22Rv1 (cell line): ENCODE results near the gene KAZN.

ENCODE experiments used
- H3K27ac ChIP-seq: fragments of 450-650 bp; 2 replicates; pipeline ENCODE4 v1.5.1; 2017
- CTCF ChIP-seq: fragments of 450-650 bp; IDR thresholded peaks from 2 replicates; pipeline ENCODE4 v1.5.1; 2017; ENCODE audit warnings: mild to moderate bottlenecking
- ZFX ChIP-seq: fragments of 450-650 bp; IDR thresholded peaks from 2 replicates; pipeline ENCODE4 v1.6.1; 2017; ENCODE audit warnings: antibody characterized with exemption, borderline replicate concordance

KAZN gene

DNA sequence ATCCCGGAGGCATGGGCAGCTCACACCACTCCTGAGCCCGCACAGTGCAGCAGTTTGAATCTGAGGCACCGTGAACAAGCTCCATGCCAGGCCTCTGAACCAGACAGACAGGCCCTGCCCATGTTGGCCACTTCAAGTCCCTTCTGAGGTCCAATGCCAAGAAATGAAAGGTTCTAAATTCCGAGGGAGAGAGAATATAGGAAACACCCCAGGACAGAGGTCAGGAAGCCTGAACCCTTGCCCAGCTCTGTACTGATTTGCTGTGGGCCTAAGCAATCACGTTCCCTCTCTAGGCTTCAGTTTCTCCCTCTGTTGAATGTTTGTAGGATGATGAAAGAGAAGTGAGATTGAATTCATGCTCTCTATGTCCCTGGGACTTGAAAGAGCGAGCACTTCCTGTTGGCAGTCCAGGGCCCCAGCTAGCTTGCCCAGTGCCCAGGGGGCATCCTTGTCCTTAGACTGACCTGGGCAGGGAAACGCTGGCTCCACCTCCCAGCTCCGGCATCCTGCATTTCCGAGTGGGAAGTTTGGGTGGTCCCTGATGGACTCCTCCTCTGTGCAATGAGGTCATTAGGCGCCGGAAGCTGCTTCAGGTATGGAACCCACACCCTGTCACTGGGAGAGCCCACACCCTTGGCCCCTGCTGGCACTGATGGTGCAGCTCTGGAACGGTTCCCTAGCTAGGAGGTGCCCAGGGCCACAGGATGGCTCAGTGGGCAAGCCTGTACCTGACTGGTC lies 312.7 kb downstream of the KAZN start:
- H3K27ac ChIP-seq = no peak overlapping the region
- TF ChIP-seq ZFX (no peak), CTCF (no peak)

DNA sequence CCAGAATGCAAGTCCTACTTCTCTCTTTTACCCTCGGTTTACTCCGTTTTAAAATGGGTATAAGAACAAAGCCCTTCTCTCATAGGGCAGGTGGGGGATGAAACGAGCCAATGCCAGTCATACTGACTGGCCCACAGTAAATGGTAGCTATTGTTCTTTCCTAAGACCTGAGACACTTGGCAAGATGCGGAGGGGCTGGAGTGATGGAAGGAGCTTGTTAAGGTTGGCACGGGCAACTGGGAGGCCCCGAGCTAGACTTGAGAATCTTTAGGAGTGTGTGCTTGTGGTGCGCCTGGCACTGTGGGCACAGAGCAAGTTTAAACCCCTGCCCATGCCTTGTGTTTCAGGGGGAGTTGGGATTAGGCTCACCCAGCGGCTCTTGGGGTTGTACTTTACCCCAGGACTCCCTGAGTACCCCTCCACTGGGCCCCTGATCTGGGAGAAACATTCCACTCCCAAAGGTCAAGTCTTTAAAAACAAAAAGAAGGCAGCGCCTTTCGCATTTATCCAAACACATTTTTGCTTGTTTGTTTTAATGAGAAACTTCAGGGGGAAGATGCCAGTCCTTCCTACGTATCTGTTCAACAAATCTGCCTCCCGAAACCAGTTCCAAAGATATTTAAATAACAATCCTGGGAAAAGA lies 314.5 kb downstream of the KAZN start:
- TF ChIP-seq ZFX (no peak), CTCF (no peak)
- no peak overlapping the region for H3K27ac ChIP-seq

DNA sequence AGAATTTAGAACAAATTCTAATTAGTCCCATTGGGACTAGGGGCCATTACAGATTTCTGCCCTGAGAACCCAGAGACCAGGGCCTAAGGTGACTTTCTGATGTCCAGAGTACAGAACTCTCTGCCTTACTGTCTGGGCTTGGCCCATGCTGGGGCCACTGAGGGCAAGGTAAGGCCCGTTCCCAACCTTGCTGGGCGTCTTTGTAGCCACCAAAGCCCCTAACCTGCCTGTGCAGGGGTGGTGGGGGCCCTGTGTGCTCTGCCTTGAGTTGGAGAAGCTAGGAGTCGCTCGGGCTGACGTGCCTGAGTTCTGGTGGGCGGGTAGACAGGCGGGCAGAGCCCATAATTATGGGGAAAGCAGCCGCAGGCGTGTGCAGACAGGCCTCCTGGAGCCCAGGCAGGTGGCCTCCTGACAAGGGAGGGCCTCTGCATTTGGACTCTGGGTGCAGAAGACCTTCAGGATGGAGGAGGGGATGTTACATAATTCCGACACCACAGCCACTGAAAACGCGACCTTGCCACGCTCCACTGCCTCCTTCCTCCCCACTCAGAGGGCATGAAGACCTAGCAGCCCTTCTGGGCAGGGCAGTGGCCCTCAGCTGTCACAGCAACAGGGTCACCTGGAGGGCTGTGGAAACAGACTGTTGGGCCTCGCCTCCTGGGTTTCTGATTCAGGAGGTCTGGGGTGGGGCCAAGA lies 315.1 kb downstream of the KAZN start:
- H3K27ac ChIP-seq = no peak overlapping the region
- no peak for TF ChIP-seq CTCF
- no peak for TF ChIP-seq ZFX

DNA sequence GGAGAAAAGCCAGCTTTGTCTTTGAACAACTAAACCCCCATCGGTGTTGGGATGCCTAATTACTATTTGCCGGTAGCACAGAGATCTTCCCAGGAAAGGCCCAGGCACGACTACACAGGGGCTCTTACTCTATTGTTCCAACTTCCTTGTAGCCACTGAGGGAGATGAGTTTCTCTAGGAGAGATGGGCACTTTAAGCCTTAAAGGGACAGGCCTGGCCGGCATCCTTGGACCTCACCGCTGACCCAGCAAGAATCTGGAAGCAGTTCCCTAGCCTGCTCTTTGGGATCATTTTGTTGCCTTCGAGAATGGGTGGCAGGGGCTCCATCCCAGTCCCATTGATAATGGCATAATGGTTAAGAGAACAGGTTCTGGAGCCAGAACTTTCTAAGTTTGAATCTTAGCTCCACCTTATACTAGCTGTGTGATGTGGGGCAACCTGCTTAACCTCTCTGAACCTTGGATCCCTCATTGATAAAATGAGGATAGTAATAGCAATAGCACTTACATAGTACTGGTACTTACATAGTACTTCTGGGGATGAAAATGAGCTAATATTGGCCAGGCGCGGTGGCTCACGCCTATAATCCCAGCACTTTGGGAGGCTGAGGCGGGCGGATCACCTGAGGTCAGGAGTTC lies 316.0 kb downstream of the KAZN start:
- TF ChIP-seq CTCF = no peak
- TF ChIP-seq ZFX = no peak
- no peak overlapping the region for H3K27ac ChIP-seq

- no peak overlapping the region for H3K27ac ChIP-seq
- TF ChIP-seq ZFX (no peak), CTCF (peak; percentile 93)
These were observed 317.0 kb downstream of the KAZN start for GRCh38 chr1:14915356-14916054.

GRCh38 chr1:14919289-14919688 lies 320.8 kb downstream of the KAZN start:
- H3K27ac ChIP-seq = no peak overlapping the region
- TF ChIP-seq ZFX = no peak

GRCh38 chr1:14919751-14920150 lies 321.3 kb downstream of the KAZN start:
- no peak overlapping the region for H3K27ac ChIP-seq
- no peak for TF ChIP-seq ZFX
- no peak for TF ChIP-seq CTCF
